ENCODE results near the gene EFHD1. TPM values are rescaled to one million over a fixed set of nuclear protein-coding genes. Genes with fewer than 3 reads are reported as not detected.
"Not testable (repeated sequence)": the region's sequence is repeated elsewhere in the genome, so short reads cannot be mapped to it uniquely, and the experiment has no call there.

Gene EFHD1
- total and polyA plus RNA-seq, 4 experiments from 2014 or later: 1.4 to 3.6 (median 1.5) TPM

DNA sequence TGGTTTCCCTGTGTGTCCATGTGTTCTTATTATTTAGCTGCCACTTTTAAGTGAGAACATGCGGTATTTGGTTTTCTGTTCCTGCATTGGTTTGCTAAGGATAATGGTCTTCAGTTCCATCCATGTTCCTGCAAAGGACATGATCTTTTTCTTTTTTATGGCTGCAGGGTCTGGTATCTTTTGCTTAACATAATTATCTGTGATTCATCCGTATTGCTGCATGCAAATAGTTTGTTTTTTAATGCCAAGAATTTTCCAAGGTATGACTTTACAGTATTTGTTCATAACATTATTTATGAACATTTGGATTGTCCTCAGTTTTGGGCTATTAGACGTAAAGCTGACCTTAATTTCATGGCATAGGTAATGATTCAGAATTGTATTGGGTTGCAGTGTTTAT lies 81.6 kb downstream of the EFHD1 start:
- peak overlapping the region in 1 of 7 donors; percentile 66 for H3K27ac Mint-ChIP-seq
- peak overlapping the region in 1 of 8 donors; percentile 21 for H3K4me3 Mint-ChIP-seq
- H3K27ac ChIP-seq (ENCODE audit: low read depth, low read length): no peak overlapping the region
- H3K27me3 Mint-ChIP-seq: no peaks in the 10 kb centered on the region
- H3K9me3 Mint-ChIP-seq: peaks cover 0 to 6% (median 1%) of the 10 kb centered on the region in 8 donors
- intact Hi-C loops (cut with micrococcal nuclease): no loop called here
- H3K36me3 ChIP-seq (ENCODE audit: insufficient read depth, low read length): peaks cover 14% of the 10 kb centered on the region
- H3K4me3 ChIP-seq (ENCODE audit: low read length in 2 of 2): no peak overlapping the region
- ChIA-PET CTCF (ENCODE audit: partially characterized antibody) (no interaction called here), POLR2A (ENCODE audit: partially characterized antibody) (no interaction called here)
- H3K27me3 ChIP-seq (ENCODE audit: insufficient read depth, low read length): no peaks in the 10 kb centered on the region
- H3K4me1 Mint-ChIP-seq: peaks cover 26 to 46% (median 39%) of the 10 kb centered on the region in 4 donors
- no peak for DNase-seq
- no peaks in the 10 kb centered on the region for H3K4me1 ChIP-seq (ENCODE audit: insufficient read depth, low read length)
- peaks cover 59 to 61% of the 10 kb centered on the region in 2 donors for H3K36me3 Mint-ChIP-seq
- H3K9me3 ChIP-seq (ENCODE audit: control insufficient read depth in 1 of 2, low read length in 2 of 2): no peaks in the 10 kb centered on the region

DNA sequence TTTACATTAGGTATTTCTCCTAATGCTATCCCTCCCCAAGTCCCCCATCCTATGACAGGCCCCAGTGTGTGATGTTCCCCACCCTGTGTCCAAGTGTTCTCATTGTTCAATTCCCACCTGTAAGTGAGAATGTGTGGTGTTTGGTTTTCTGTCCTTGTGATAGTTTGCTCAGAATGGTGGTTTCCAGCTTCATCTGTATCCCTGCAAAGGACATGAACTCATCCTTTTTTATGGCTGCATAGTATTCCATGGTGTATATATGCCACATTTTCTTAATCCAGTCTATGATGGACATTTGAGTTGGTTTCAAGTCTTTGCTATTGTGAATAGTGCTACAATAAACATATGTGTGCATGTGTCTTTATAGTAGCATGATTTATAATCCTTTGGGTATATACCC lies 86.7 kb downstream of the EFHD1 start:
- H3K9me3 ChIP-seq (ENCODE audit: control insufficient read depth in 1 of 2, low read length in 2 of 2); POLR2A ChIA-PET (ENCODE audit: partially characterized antibody); H3K9me3 Mint-ChIP-seq; H3K27me3 ChIP-seq (ENCODE audit: insufficient read depth, low read length); H3K27me3 Mint-ChIP-seq; CTCF ChIA-PET (ENCODE audit: partially characterized antibody); H3K4me3 ChIP-seq (ENCODE audit: low read length in 2 of 2); H3K27ac Mint-ChIP-seq; DNase-seq; H3K27ac ChIP-seq (ENCODE audit: low read depth, low read length); intact Hi-C loops (cut with micrococcal nuclease): not testable (repeated sequence)
- H3K4me1 ChIP-seq (ENCODE audit: insufficient read depth, low read length): peaks cover 14% of the 10 kb centered on the region
- H3K36me3 ChIP-seq (ENCODE audit: insufficient read depth, low read length): peaks cover 23% of the 10 kb centered on the region
- Mint-ChIP-seq H3K4me1 (peaks cover 33 to 53% (median 46%) of the 10 kb centered on the region in 4 donors), H3K36me3 (peaks cover 61% of the 10 kb centered on the region in 2 donors), H3K4me3 (peak overlapping the region in 1 of 8 donors; percentile 10)

DNA sequence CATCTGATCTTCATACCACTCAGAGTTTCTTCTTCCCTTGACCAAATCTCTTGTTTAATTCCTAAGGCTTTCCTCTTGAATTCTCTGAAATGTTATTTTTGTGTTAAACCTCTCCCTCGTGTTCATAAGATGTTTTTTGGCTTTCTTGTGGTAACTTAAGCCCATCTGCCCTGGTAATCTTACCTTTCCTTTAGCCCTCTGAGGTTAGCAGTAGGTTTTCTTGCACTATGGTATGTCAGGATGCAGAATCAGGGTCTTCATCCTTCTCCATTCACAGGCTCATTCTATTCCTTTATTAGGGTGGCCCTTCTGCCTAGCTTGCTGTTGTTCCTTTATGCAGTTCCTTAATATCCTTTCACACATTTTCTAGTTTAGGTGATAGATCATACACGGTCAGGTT lies 87.9 kb downstream of the EFHD1 start:
- Mint-ChIP-seq H3K4me3 (no peak overlapping the region), H3K27ac (peak overlapping the region in 5 of 7 donors; percentile 0 to 67 (median 22)), H3K4me1 (peaks cover 30 to 46% (median 38%) of the 10 kb centered on the region in 4 donors), H3K9me3 (peaks cover 0 to 7% (median 1%) of the 10 kb centered on the region in 8 donors), H3K27me3 (no peaks in the 10 kb centered on the region), H3K36me3 (peaks cover 60 to 61% of the 10 kb centered on the region in 2 donors)
- H3K36me3 ChIP-seq (ENCODE audit: insufficient read depth, low read length): peaks cover 32% of the 10 kb centered on the region
- no peak overlapping the region for H3K27ac ChIP-seq (ENCODE audit: low read depth, low read length)
- H3K4me3 ChIP-seq (ENCODE audit: low read length in 2 of 2): no peak overlapping the region
- POLR2A ChIA-PET (ENCODE audit: partially characterized antibody): no interaction called here
- peaks cover 14% of the 10 kb centered on the region for H3K4me1 ChIP-seq (ENCODE audit: insufficient read depth, low read length)
- H3K27me3 ChIP-seq (ENCODE audit: insufficient read depth, low read length): no peaks in the 10 kb centered on the region
- CTCF ChIA-PET (ENCODE audit: partially characterized antibody): no interaction called here
- no peak for DNase-seq
- H3K9me3 ChIP-seq (ENCODE audit: control insufficient read depth in 1 of 2, low read length in 2 of 2): no peaks in the 10 kb centered on the region
- intact Hi-C loops (cut with micrococcal nuclease): no loop called here

DNA sequence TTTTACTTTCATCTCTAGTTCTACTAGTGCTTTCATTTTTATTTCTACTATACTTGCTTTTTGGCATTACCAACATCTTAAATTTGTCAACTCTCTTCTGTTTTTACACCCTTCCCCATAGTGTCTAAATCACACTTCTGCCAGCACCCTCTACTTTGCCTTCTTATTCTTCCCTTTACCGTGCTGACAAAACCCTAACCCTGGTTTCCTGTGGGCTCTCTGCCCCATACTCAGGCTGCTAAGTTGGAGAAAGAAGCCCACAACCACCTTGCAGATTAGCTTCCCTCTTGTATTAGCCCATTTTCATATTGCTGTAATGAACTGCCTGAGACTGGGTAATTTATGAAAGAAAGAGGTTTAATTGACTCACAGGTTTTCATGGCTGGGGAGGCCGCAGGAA lies 88.5 kb downstream of the EFHD1 start:
- no peak for DNase-seq
- intact Hi-C loops (cut with micrococcal nuclease): no loop called here
- Histone ChIP-seq H3K27ac (ENCODE audit: low read depth, low read length) (no peak overlapping the region), H3K27me3 (ENCODE audit: insufficient read depth, low read length) (no peaks in the 10 kb centered on the region), H3K9me3 (ENCODE audit: control insufficient read depth in 1 of 2, low read length in 2 of 2) (no peaks in the 10 kb centered on the region), H3K4me3 (ENCODE audit: low read length in 2 of 2) (no peak overlapping the region), H3K36me3 (ENCODE audit: insufficient read depth, low read length) (peaks cover 32% of the 10 kb centered on the region), H3K4me1 (ENCODE audit: insufficient read depth, low read length) (peaks cover 14% of the 10 kb centered on the region)
- Mint-ChIP-seq H3K4me3 (no peak overlapping the region), H3K9me3 (peaks cover 0 to 7% (median 1%) of the 10 kb centered on the region in 8 donors), H3K4me1 (peaks cover 30 to 42% (median 37%) of the 10 kb centered on the region in 4 donors), H3K27me3 (no peaks in the 10 kb centered on the region), H3K27ac (peak overlapping the region in 6 of 7 donors; percentile 13 to 67 (median 58)), H3K36me3 (peaks cover 55 to 62% of the 10 kb centered on the region in 2 donors)
- POLR2A ChIA-PET (ENCODE audit: partially characterized antibody): no interaction called here
- CTCF ChIA-PET (ENCODE audit: partially characterized antibody): no interaction called here

DNA sequence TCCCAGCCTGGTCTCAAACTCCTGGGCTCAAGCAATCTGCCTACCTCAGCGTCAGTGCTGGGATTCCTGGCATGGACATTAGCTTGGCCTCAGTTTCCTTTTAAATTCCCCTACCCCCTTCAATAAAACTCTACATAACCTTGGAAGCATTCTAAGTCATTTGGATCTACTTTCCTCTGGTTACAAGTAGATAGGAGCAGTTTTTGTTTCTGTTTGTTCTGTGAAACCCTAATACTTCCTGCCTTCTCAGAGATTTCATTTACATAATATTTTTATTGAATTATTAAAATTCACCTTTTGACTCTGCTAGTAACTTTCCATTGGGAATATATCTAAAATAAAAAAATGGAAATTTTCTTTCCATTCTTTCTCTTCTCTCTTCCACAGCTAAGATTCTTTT lies 89.6 kb downstream of the EFHD1 start:
- peaks cover 54 to 64% of the 10 kb centered on the region in 2 donors for H3K36me3 Mint-ChIP-seq
- H3K9me3 ChIP-seq (ENCODE audit: control insufficient read depth in 1 of 2, low read length in 2 of 2): no peaks in the 10 kb centered on the region
- CTCF ChIA-PET (ENCODE audit: partially characterized antibody): no interaction called here
- peaks cover 28% of the 10 kb centered on the region for H3K36me3 ChIP-seq (ENCODE audit: insufficient read depth, low read length)
- peaks cover 0 to 7% (median 1%) of the 10 kb centered on the region in 8 donors for H3K9me3 Mint-ChIP-seq
- H3K4me3 ChIP-seq (ENCODE audit: low read length in 2 of 2): no peak overlapping the region
- intact Hi-C loops (cut with micrococcal nuclease): no loop called here
- no peaks in the 10 kb centered on the region for H3K27me3 Mint-ChIP-seq
- no peak for DNase-seq
- POLR2A ChIA-PET (ENCODE audit: partially characterized antibody): no interaction called here
- no peak overlapping the region for H3K4me3 Mint-ChIP-seq
- peaks cover 31 to 45% (median 36%) of the 10 kb centered on the region in 4 donors for H3K4me1 Mint-ChIP-seq
- H3K4me1 ChIP-seq (ENCODE audit: insufficient read depth, low read length): peaks cover 14% of the 10 kb centered on the region
- H3K27me3 ChIP-seq (ENCODE audit: insufficient read depth, low read length): no peaks in the 10 kb centered on the region
- peak overlapping the region in 1 of 7 donors; percentile 65 for H3K27ac Mint-ChIP-seq
- H3K27ac ChIP-seq (ENCODE audit: low read depth, low read length): no peak overlapping the region

DNA sequence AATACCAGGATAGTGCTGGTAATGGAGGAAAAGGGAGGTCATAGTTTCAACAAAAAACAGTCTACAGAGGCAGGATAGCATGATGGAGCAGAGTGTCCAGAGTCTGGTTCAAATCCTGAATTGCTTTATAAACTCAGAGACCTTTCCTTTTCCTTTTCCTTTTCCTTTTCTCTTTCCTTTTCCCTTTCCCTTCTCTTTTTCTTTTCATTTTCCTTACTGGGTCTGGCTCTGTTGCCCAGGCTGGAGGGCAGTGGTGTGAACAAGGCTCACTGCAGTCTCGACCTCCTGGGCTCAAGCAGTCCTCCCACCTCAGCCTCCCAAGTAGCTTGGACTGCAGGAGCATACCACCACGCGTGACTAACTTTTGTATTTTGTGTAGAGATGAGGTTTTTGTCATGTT lies 95.4 kb downstream of the EFHD1 start:
- Mint-ChIP-seq H3K36me3 (peaks cover 40 to 68% of the 10 kb centered on the region in 2 donors), H3K27ac (peak overlapping the region in 1 of 7 donors; percentile 35), H3K4me1 (peaks cover 17 to 33% (median 24%) of the 10 kb centered on the region in 4 donors), H3K4me3 (no peak overlapping the region), H3K9me3 (no peaks in the 10 kb centered on the region), H3K27me3 (no peaks in the 10 kb centered on the region)
- no peak for DNase-seq
- Histone ChIP-seq H3K36me3 (ENCODE audit: insufficient read depth, low read length) (peaks cover 18% of the 10 kb centered on the region), H3K4me1 (ENCODE audit: insufficient read depth, low read length) (no peaks in the 10 kb centered on the region), H3K27ac (ENCODE audit: low read depth, low read length) (no peak overlapping the region), H3K9me3 (ENCODE audit: control insufficient read depth in 1 of 2, low read length in 2 of 2) (no peaks in the 10 kb centered on the region), H3K4me3 (ENCODE audit: low read length in 2 of 2) (no peak overlapping the region), H3K27me3 (ENCODE audit: insufficient read depth, low read length) (no peaks in the 10 kb centered on the region)
- POLR2A ChIA-PET (ENCODE audit: partially characterized antibody): no interaction called here
- intact Hi-C loops (cut with micrococcal nuclease): no loop called here
- CTCF ChIA-PET (ENCODE audit: partially characterized antibody): no interaction called here

DNA sequence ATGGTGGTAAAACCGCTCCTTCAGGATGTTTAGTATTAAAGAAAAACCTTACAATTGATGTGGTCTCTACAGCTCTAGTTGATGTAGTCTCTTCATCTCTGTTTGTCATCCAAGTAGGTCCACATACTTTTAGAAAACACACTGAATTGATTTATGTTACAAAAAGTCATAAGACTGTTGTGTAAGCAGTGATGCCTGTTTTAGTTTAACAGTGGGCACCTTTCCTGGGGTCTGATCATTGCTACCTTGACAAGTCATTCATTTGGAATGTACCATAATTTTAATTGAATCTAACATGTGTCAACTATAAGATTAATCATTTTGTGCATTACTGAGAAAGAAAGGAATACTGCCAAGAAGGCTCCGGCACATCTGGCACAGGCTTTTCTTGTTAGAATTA lies 98.1 kb downstream of the EFHD1 start:
- DNase-seq: no peak
- Mint-ChIP-seq H3K9me3 (no peaks in the 10 kb centered on the region), H3K27me3 (no peaks in the 10 kb centered on the region), H3K4me3 (peak overlapping the region in 1 of 8 donors; percentile 39), H3K27ac (peak overlapping the region in 1 of 7 donors; percentile 27), H3K36me3 (peaks cover 41 to 67% of the 10 kb centered on the region in 2 donors), H3K4me1 (peaks cover 13 to 29% (median 20%) of the 10 kb centered on the region in 4 donors)
- H3K4me1 ChIP-seq (ENCODE audit: insufficient read depth, low read length): no peaks in the 10 kb centered on the region
- H3K27ac ChIP-seq (ENCODE audit: low read depth, low read length): no peak overlapping the region
- H3K4me3 ChIP-seq (ENCODE audit: low read length in 2 of 2): no peak overlapping the region
- POLR2A ChIA-PET (ENCODE audit: partially characterized antibody): no interaction called here
- no peaks in the 10 kb centered on the region for H3K9me3 ChIP-seq (ENCODE audit: control insufficient read depth in 1 of 2, low read length in 2 of 2)
- no peaks in the 10 kb centered on the region for H3K27me3 ChIP-seq (ENCODE audit: insufficient read depth, low read length)
- H3K36me3 ChIP-seq (ENCODE audit: insufficient read depth, low read length): peaks cover 14% of the 10 kb centered on the region
- intact Hi-C loops (cut with micrococcal nuclease): no loop called here
- CTCF ChIA-PET (ENCODE audit: partially characterized antibody): interaction anchor here (1.2 kb wide), 1 partner anchor 9 kb away, joined by 3 read pairs; no protein-coding TSS in a partner anchor

All from CD4-positive, alpha-beta memory T cell (primary cell).